Neural cell (in vitro differentiated cells): ENCODE results near the gene HERPUD2. TPM values are rescaled to one million over a fixed set of nuclear protein-coding genes. Genes with fewer than 3 reads are reported as not detected.

Experiments
- H2AFZ ChIP-seq: fragments of 200-600, 300-800 bp; sonication (generic), shearing (Covaris generic); 2 replicates; pipeline ENCODE4 v1.6.0; 2014; ENCODE audit warnings: low read depth, mild to moderate bottlenecking, antibody characterized with exemption, low read length, moderate library complexity
- H3F3A ChIP-seq: fragments of 200-600 bp; shearing (Covaris generic); 2 replicates; pipeline ENCODE4 v1.6.1; 2016; ENCODE audit warnings: mild to moderate bottlenecking, moderate library complexity, mixed read lengths, antibody characterized with exemption, low read length; ENCODE audit not compliant: insufficient read depth, poor library complexity, severe bottlenecking
- H3K27ac ChIP-seq: fragments of 200-600, 300-800 bp; sonication (generic), shearing (Covaris generic); 2 replicates; pipeline ENCODE4 v1.5.1; 2014; ENCODE audit warnings: mild to moderate bottlenecking, low read length, moderate library complexity
- H3K27me3 ChIP-seq: fragments of 300-800, 200-600 bp; sonication (generic), shearing (Covaris generic); 2 replicates; pipeline ENCODE4 v1.6.0; 2014; ENCODE audit warnings: mild to moderate bottlenecking, low read depth, low read length, moderate library complexity; ENCODE audit not compliant: insufficient read depth
- H3K36me3 ChIP-seq: fragments of 300-800, 200-600 bp; sonication (generic), shearing (Covaris generic); 2 replicates; pipeline ENCODE4 v1.5.1; 2014; ENCODE audit warnings: mild to moderate bottlenecking, antibody characterized with exemption, low read length, moderate library complexity; ENCODE audit not compliant: insufficient read depth
- H3K4me2 ChIP-seq: fragments of 300-800, 200-600 bp; sonication (generic), shearing (Covaris generic); 2 replicates; pipeline ENCODE4 v1.6.0; 2014; ENCODE audit warnings: mild to moderate bottlenecking, low read length
- H3K4me3 ChIP-seq: fragments of 300-800, 200-600 bp; sonication (generic), shearing (Covaris generic); 2 replicates; pipeline ENCODE4 v1.5.1; 2014; ENCODE audit warnings: mild to moderate bottlenecking, low read length, moderate library complexity
- H3K79me2 ChIP-seq: fragments of 200-600 bp; shearing (Covaris generic); replicated peaks from 2 replicates; pipeline ENCODE4 v1.6.0; 2014; ENCODE audit warnings: mild to moderate bottlenecking, low read length, moderate library complexity; ENCODE audit not compliant: insufficient read depth
- H3K9ac ChIP-seq: fragments of 300-800, 200-600 bp; sonication (generic), shearing (Covaris generic); 2 replicates; pipeline ENCODE4 v1.6.1; 2016; ENCODE audit warnings: mild to moderate bottlenecking, low read length, mixed read lengths
- H3K9me2 ChIP-seq: fragments of 200-600 bp; shearing (Covaris generic); 2 replicates; pipeline ENCODE4 v1.6.1; 2016; ENCODE audit warnings: mild to moderate bottlenecking, low read length, mixed read lengths; ENCODE audit not compliant: insufficient read depth
- H3K9me3 ChIP-seq: fragments of 200-600, 300-800 bp; sonication (generic), shearing (Covaris generic); 2 replicates; pipeline ENCODE4 v1.6.1; 2016; ENCODE audit warnings: mild to moderate bottlenecking, mixed run types, low read length, moderate library complexity, mixed read lengths
- H4K20me1 ChIP-seq: fragments of 200-600 bp; shearing (Covaris generic); 2 replicates; pipeline ENCODE4 v1.6.1; 2016; ENCODE audit warnings: mild to moderate bottlenecking, mixed run types; ENCODE audit not compliant: insufficient read depth
- EP300 ChIP-seq: fragments of 450-650 bp; conservative IDR thresholded peaks from 2 replicates; pipeline ENCODE4 v1.6.1; 2014; ENCODE audit warnings: antibody characterized with exemption, mild to moderate bottlenecking, moderate library complexity; ENCODE audit not compliant: poor library complexity, severe bottlenecking
- EZH2 ChIP-seq: fragments of 200-600, 300-800 bp; shearing (Covaris generic), sonication (generic); IDR thresholded peaks from 2 replicates; pipeline ENCODE4 v1.6.1; 2014; ENCODE audit warnings: antibody characterized with exemption, low read length, borderline replicate concordance, mild to moderate bottlenecking; ENCODE audit not compliant: insufficient read depth, poor library complexity, severe bottlenecking
- MXI1 ChIP-seq: fragments of 450-650 bp; conservative IDR thresholded peaks from 2 replicates; pipeline ENCODE4 v1.6.1; 2014; ENCODE audit warnings: antibody characterized with exemption, mild to moderate bottlenecking; ENCODE audit not compliant: poor library complexity, severe bottlenecking
- POLR2AphosphoS5 ChIP-seq: IDR thresholded peaks from 2 replicates; pipeline ENCODE4 v1.6.1; 2012
- RAD21 ChIP-seq: fragments of 450-650 bp; conservative IDR thresholded peaks from 2 replicates; pipeline ENCODE4 v1.6.1; 2014; ENCODE audit warnings: antibody characterized with exemption, mild to moderate bottlenecking, moderate library complexity
- SMC3 ChIP-seq: fragments of 450-650 bp; conservative IDR thresholded peaks from 2 replicates; pipeline ENCODE4 v1.6.1; 2014; ENCODE audit warnings: antibody characterized with exemption, mild to moderate bottlenecking, moderate library complexity; ENCODE audit not compliant: poor library complexity
- TAF1 ChIP-seq: IDR thresholded peaks from 2 replicates; pipeline ENCODE4 v1.6.1; 2012; ENCODE audit warnings: low read depth
- polyA plus RNA-seq: library from polyadenylated mRNA; depleted of rRNA; stranded (reverse); fragments of >200 nt; gene quantifications from 2 replicates; pipeline ENCODE4 v1.2.3, GENCODE V29; 2014
- TF ChIP-seq, protein P1 (sequence below): IDR thresholded peaks from 2 replicates; pipeline ENCODE4 v1.6.1; 2012; ENCODE audit warnings: borderline replicate concordance
- TF ChIP-seq, protein P2 (sequence below): fragments of 450-650 bp; IDR thresholded peaks from 2 replicates; pipeline ENCODE4 v1.5.1; 2014; ENCODE audit warnings: antibody characterized with exemption, mild to moderate bottlenecking, moderate library complexity; ENCODE audit not compliant: poor library complexity, severe bottlenecking

The HERPUD2 gene
- polyA plus RNA-seq, 1 donor from 2014 or later, result 16.7 TPM

DNA sequence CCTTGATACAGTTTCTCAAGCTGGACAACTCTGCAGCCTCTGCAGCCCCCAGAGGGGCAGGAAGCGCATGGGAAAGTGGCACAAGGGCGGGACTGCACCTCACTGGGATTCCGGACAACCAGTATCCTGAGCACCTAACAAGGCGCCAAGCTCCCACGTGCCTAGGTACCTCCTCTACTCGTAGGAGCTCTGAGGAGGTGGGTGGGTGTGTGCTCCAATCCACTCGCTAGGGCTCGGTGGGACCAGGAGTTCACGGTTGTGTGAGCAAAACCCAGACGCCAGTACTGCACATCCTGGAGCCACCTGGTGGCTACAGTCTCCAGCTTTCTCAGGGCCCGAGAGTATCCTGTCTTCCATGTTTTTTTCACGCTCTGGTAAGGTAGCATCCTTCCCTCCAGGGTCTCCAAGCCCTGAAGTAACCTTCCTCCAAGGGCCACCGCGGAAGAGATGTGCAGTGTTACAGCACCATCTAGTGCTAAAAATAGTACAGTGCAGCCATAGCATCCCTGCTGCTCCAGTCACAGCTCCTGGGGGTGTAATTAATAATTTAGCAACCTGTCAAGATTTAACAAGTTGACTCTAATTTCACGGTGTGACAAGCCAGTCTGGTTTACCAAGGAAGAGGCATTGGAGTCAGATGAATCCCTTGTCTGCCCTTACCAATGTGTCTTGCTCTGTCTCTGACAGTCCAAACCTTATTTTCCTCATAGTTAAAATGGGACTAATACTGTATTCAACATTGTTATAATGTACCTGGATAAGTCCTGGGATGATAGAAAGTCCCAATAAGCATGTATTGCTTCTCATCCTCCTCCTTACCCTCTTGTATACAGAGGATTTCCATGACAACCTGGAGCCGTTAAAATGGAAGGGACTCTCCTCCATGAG lies 70.4 kb downstream of the HERPUD2 start:
- Histone ChIP-seq H2AFZ (no peak overlapping the region), H3F3A (no peaks in the 10 kb centered on the region), H3K9me3 (no peaks in the 10 kb centered on the region), H3K4me3 (no peak overlapping the region), H3K9ac (no peak overlapping the region), H3K36me3 (no peaks in the 10 kb centered on the region), H3K27me3 (no peaks in the 10 kb centered on the region), H4K20me1 (no peaks in the 10 kb centered on the region), H3K9me2 (no peaks in the 10 kb centered on the region), H3K27ac (no peak overlapping the region), H3K4me2 (no peak overlapping the region), H3K79me2 (no peaks in the 10 kb centered on the region)
- TF ChIP-seq RAD21, result peak; percentile 84
- no peak for TF ChIP-seq EZH2
- TF ChIP-seq SMC3, result peak; percentile 86
- TF ChIP-seq MXI1, result no peak
- TF ChIP-seq EP300, result no peak
- TF ChIP-seq, protein P1, sequence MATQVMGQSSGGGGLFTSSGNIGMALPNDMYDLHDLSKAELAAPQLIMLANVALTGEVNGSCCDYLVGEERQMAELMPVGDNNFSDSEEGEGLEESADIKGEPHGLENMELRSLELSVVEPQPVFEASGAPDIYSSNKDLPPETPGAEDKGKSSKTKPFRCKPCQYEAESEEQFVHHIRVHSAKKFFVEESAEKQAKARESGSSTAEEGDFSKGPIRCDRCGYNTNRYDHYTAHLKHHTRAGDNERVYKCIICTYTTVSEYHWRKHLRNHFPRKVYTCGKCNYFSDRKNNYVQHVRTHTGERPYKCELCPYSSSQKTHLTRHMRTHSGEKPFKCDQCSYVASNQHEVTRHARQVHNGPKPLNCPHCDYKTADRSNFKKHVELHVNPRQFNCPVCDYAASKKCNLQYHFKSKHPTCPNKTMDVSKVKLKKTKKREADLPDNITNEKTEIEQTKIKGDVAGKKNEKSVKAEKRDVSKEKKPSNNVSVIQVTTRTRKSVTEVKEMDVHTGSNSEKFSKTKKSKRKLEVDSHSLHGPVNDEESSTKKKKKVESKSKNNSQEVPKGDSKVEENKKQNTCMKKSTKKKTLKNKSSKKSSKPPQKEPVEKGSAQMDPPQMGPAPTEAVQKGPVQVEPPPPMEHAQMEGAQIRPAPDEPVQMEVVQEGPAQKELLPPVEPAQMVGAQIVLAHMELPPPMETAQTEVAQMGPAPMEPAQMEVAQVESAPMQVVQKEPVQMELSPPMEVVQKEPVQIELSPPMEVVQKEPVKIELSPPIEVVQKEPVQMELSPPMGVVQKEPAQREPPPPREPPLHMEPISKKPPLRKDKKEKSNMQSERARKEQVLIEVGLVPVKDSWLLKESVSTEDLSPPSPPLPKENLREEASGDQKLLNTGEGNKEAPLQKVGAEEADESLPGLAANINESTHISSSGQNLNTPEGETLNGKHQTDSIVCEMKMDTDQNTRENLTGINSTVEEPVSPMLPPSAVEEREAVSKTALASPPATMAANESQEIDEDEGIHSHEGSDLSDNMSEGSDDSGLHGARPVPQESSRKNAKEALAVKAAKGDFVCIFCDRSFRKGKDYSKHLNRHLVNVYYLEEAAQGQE, result no peak
- TF ChIP-seq, protein P2, sequence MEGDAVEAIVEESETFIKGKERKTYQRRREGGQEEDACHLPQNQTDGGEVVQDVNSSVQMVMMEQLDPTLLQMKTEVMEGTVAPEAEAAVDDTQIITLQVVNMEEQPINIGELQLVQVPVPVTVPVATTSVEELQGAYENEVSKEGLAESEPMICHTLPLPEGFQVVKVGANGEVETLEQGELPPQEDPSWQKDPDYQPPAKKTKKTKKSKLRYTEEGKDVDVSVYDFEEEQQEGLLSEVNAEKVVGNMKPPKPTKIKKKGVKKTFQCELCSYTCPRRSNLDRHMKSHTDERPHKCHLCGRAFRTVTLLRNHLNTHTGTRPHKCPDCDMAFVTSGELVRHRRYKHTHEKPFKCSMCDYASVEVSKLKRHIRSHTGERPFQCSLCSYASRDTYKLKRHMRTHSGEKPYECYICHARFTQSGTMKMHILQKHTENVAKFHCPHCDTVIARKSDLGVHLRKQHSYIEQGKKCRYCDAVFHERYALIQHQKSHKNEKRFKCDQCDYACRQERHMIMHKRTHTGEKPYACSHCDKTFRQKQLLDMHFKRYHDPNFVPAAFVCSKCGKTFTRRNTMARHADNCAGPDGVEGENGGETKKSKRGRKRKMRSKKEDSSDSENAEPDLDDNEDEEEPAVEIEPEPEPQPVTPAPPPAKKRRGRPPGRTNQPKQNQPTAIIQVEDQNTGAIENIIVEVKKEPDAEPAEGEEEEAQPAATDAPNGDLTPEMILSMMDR, result peak; percentile 82

DNA sequence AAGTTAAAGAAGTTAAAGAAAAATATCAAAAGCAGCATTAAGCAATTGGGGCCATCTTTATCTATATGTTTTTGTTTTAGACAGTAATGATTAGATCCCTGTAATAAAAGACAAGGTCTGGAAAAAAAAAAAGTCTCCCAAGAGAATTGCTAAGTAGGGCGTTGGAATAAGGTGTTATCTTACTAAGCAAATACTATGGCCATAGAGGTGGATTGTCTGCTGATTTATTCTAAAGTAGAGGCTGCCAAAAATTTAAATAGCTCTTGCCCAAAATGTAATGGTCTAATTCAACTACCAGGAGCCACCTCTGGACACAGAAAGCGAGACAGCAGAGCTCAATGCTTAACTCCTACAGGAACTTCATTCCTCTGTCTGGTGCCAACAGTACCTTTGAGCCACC lies 71.6 kb downstream of the HERPUD2 start:
- no peak overlapping the region for H2AFZ ChIP-seq
- no peaks in the 10 kb centered on the region for H4K20me1 ChIP-seq
- H3K9ac ChIP-seq, result no peak overlapping the region
- no peak overlapping the region for H3K27ac ChIP-seq
- no peaks in the 10 kb centered on the region for H3K9me3 ChIP-seq
- H3K9me2 ChIP-seq, result no peaks in the 10 kb centered on the region
- TF ChIP-seq MXI1, result no peak
- no peak for TF ChIP-seq SMC3
- TF ChIP-seq POLR2AphosphoS5, result no peak
- TF ChIP-seq EZH2, result no peak
- no peak for TF ChIP-seq TAF1
- TF ChIP-seq, protein P1, result no peak
- TF ChIP-seq EP300, result no peak
- TF ChIP-seq, protein P2, result no peak
- TF ChIP-seq RAD21, result no peak
- H3F3A ChIP-seq, result no peaks in the 10 kb centered on the region
- H3K36me3 ChIP-seq, result no peaks in the 10 kb centered on the region
- H3K79me2 ChIP-seq, result no peaks in the 10 kb centered on the region
- no peak overlapping the region for H3K4me2 ChIP-seq
- H3K4me3 ChIP-seq, result no peak overlapping the region
- no peaks in the 10 kb centered on the region for H3K27me3 ChIP-seq
